HepG2 (cell line): Measurements from ENCODE around the gene RCC1. TPM values are rescaled to one million over a fixed set of nuclear protein-coding genes. Genes with fewer than 3 reads are reported as not detected.

Experiments
- BCL6 ChIP-seq: IDR thresholded peaks from 2 replicates; pipeline ENCODE4 v1.6.1; 2016; ENCODE audit warnings: missing genetic modification reagents, missing compliant biosample characterization
- EP300 ChIP-seq, 3 experiments: sonication (generic) in 1 of 3; formaldehyde crosslinking in 1 of 3; IDR thresholded peaks; 2 replicates each; pipeline versions ENCODE4 v1.5.1 to v1.6.1; 2011 to 2020; ENCODE audit warnings: low read depth in 2 of 3, low read length in 2 of 3, borderline replicate concordance in 1 of 3, improper control_type of control experiment in 1 of 3, mild to moderate bottlenecking in 1 of 3, missing genetic modification reagents in 1 of 3, moderate library complexity in 1 of 3
- HMGXB4 ChIP-seq, 2 experiments: sonication (generic) in 1 of 2; formaldehyde crosslinking in 1 of 2; IDR thresholded peaks; 2 replicates each; pipeline versions ENCODE4 v1.4.0 to v1.6.1; 2018 to 2020; ENCODE audit warnings: missing genetic modification reagents in 2 of 2, borderline replicate concordance in 1 of 2, low read depth in 1 of 2, mild to moderate bottlenecking in 1 of 2, missing biosample characterization in 1 of 2
- IRX3 ChIP-seq: sonication (generic); formaldehyde crosslinking; IDR thresholded peaks from 2 replicates; pipeline ENCODE4 v1.8.1; 2023; ENCODE audit warnings: mild to moderate bottlenecking, low read depth, missing genetic modification reagents, borderline replicate concordance
- MZF1 ChIP-seq: sonication (generic); formaldehyde crosslinking; IDR thresholded peaks from 2 replicates; pipeline ENCODE4 v1.8.1; 2023; ENCODE audit warnings: mild to moderate bottlenecking, missing genetic modification reagents, borderline replicate concordance
- NR1H2 ChIP-seq: sonication (generic); formaldehyde crosslinking; IDR thresholded peaks from 2 replicates; pipeline ENCODE4 v1.8.1; 2022; ENCODE audit warnings: low read depth, missing genetic modification reagents, borderline replicate concordance
- PTBP1 ChIP-seq: fragments of 200-400 bp; formaldehyde crosslinking; IDR thresholded peaks from 2 replicates; pipeline ENCODE4 v1.6.1; 2018; ENCODE audit warnings: low read length, low read depth; ENCODE audit not compliant: poor library complexity, severe bottlenecking
- RFX5 ChIP-seq: IDR thresholded peaks from 2 replicates; pipeline ENCODE4 v1.6.1; 2011; ENCODE audit warnings: low read depth, low read length, improper control_type of control experiment
- SP4 ChIP-seq: sonication (generic); formaldehyde crosslinking; IDR thresholded peaks from 2 replicates; pipeline ENCODE4 v1.8.1; 2023; ENCODE audit warnings: mild to moderate bottlenecking, missing genetic modification reagents
- SRSF4 ChIP-seq: fragments of 200-400 bp; formaldehyde crosslinking; IDR thresholded peaks from one replicate; pipeline ENCODE4 v1.6.1; 2018; ENCODE audit warnings: mild to moderate bottlenecking, low read depth, low read length, moderate library complexity; ENCODE audit not compliant: poor library complexity, severe bottlenecking
- TBX3 ChIP-seq: fragments of 450-650 bp; IDR thresholded peaks from 2 replicates; pipeline ENCODE4 v1.6.1; 2017; ENCODE audit warnings: antibody characterized with exemption, mild to moderate bottlenecking, inconsistent platforms, borderline replicate concordance
- ZBTB7A ChIP-seq: sonication (generic); formaldehyde crosslinking; IDR thresholded peaks from 2 replicates; pipeline ENCODE4 v1.8.0; 2022; ENCODE audit warnings: mild to moderate bottlenecking, missing genetic modification reagents
- ZNF275 ChIP-seq: sonication (generic); formaldehyde crosslinking; IDR thresholded peaks from 2 replicates; pipeline ENCODE4 v1.8.0; 2022; ENCODE audit warnings: missing genetic modification reagents, mild to moderate bottlenecking, inconsistent platforms, borderline replicate concordance
- ZNF543 ChIP-seq: sonication (generic); formaldehyde crosslinking; IDR thresholded peaks from 2 replicates; pipeline ENCODE4 v1.4.0; 2020; ENCODE audit warnings: mild to moderate bottlenecking, missing genetic modification reagents
- ZNF788 ChIP-seq: sonication (generic); formaldehyde crosslinking; IDR thresholded peaks from 2 replicates; pipeline ENCODE4 v1.5.0; 2020; ENCODE audit warnings: mild to moderate bottlenecking, missing genetic modification reagents, borderline replicate concordance
- polyA plus RNA-seq, 8 experiments: library from polyadenylated mRNA; depleted of rRNA in 3 of 8; stranded (reverse) in 7 of 8; unstranded in 1 of 8; fragments of >200 nt; fragmentation: Illumina TruSeq in 4 of 8; extraction: Trizol in 4 of 8; gene quantifications; 2 replicates each; pipeline versions ENCODE4 v1.2.1 to v1.2.3, GENCODE V29; 2011 to 2016; ENCODE audit warnings: low read depth in 4 of 8, missing spikeins in 1 of 8, mixed read lengths in 1 of 8; ENCODE audit not compliant: insufficient read depth in 1 of 8
- total RNA-seq, 5 experiments: library from RNA; depleted of rRNA; stranded (reverse); fragments of >200 nt; fragmentation: Illumina TruSeq; extraction: Trizol; gene quantifications; 2 replicates each; pipeline ENCODE4 v1.2.3, GENCODE V29; 2016; ENCODE audit warnings: low read depth in 1 of 5
- TF ChIP-seq, protein P1 (sequence below): sonication (generic); formaldehyde crosslinking; IDR thresholded peaks from 2 replicates; pipeline ENCODE4 v1.4.0; 2020; ENCODE audit warnings: mild to moderate bottlenecking, missing genetic modification reagents

RCC1 gene
- total and polyA plus RNA-seq, 2 of the 13 experiments (the other 11 are each of a cell fraction or from before 2014, with no cell fraction given), result 47.2 to 80.8 TPM

DNA sequence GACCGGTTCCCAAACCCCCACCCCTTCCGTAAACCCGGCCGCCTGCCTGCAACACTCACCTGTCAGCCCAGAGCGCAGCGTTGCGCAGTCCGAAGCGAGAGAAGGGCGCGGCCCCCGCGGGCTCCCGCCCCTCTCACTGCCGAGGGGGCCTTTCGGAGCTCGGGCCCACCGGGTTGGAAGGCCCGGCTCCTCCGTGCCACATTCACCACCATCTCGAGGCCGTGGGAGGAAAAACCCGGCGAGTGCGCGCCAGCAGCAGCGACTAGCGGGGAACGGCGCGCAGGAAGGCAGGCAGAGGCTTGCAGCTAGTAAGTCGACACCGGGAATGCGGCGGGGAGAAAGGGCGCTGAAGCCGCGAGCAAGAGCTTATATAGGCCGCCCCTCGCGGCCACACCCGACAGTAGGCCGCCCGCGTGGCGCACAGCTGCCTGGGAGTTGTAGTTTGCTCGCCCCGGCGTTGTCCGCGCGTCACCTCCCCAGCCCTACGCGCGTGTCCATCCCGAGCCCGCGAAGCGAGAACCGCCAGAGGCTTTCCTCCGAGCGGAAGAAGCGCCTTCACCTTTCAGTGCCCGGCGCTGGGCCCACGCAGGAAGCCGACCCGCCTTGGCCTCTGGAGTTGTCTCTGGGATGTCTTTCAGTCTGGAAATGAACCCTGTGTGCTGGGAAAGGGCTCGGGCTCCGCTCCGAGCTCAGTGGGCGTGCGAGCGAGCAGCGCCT is 75.8 kb downstream of the RCC1 start (continued):
- no peak for TF ChIP-seq ZBTB7A (CRISPR knock-in tag)
- peak; percentile 24; the same call in 1 of the 2 replicates for TF ChIP-seq BCL6 (CRISPR knock-in tag)
- TF ChIP-seq SP4 (CRISPR knock-in tag), result peak; percentile 87
- TF ChIP-seq SRSF4, result no peak
- TF ChIP-seq MZF1 (CRISPR knock-in tag), result no peak
- peak; percentile 53 to 70; a peak in 3 of 4 replicates for TF ChIP-seq HMGXB4 (CRISPR knock-in tag; IDR thresholded peaks at IDR 0.05; ENCODE audit: borderline replicate concordance in 1 of 2, low read depth in 1 of 2)
- peak; percentile 89 for TF ChIP-seq IRX3 (CRISPR knock-in tag)
- peak; percentile 37; the same call in 1 of the 2 replicates for TF ChIP-seq TBX3
- no peak for TF ChIP-seq RFX5
- peak; percentile 60; the same call in 1 of the 2 replicates for TF ChIP-seq ZNF275 (CRISPR knock-in tag)
- TF ChIP-seq, protein P1, sequence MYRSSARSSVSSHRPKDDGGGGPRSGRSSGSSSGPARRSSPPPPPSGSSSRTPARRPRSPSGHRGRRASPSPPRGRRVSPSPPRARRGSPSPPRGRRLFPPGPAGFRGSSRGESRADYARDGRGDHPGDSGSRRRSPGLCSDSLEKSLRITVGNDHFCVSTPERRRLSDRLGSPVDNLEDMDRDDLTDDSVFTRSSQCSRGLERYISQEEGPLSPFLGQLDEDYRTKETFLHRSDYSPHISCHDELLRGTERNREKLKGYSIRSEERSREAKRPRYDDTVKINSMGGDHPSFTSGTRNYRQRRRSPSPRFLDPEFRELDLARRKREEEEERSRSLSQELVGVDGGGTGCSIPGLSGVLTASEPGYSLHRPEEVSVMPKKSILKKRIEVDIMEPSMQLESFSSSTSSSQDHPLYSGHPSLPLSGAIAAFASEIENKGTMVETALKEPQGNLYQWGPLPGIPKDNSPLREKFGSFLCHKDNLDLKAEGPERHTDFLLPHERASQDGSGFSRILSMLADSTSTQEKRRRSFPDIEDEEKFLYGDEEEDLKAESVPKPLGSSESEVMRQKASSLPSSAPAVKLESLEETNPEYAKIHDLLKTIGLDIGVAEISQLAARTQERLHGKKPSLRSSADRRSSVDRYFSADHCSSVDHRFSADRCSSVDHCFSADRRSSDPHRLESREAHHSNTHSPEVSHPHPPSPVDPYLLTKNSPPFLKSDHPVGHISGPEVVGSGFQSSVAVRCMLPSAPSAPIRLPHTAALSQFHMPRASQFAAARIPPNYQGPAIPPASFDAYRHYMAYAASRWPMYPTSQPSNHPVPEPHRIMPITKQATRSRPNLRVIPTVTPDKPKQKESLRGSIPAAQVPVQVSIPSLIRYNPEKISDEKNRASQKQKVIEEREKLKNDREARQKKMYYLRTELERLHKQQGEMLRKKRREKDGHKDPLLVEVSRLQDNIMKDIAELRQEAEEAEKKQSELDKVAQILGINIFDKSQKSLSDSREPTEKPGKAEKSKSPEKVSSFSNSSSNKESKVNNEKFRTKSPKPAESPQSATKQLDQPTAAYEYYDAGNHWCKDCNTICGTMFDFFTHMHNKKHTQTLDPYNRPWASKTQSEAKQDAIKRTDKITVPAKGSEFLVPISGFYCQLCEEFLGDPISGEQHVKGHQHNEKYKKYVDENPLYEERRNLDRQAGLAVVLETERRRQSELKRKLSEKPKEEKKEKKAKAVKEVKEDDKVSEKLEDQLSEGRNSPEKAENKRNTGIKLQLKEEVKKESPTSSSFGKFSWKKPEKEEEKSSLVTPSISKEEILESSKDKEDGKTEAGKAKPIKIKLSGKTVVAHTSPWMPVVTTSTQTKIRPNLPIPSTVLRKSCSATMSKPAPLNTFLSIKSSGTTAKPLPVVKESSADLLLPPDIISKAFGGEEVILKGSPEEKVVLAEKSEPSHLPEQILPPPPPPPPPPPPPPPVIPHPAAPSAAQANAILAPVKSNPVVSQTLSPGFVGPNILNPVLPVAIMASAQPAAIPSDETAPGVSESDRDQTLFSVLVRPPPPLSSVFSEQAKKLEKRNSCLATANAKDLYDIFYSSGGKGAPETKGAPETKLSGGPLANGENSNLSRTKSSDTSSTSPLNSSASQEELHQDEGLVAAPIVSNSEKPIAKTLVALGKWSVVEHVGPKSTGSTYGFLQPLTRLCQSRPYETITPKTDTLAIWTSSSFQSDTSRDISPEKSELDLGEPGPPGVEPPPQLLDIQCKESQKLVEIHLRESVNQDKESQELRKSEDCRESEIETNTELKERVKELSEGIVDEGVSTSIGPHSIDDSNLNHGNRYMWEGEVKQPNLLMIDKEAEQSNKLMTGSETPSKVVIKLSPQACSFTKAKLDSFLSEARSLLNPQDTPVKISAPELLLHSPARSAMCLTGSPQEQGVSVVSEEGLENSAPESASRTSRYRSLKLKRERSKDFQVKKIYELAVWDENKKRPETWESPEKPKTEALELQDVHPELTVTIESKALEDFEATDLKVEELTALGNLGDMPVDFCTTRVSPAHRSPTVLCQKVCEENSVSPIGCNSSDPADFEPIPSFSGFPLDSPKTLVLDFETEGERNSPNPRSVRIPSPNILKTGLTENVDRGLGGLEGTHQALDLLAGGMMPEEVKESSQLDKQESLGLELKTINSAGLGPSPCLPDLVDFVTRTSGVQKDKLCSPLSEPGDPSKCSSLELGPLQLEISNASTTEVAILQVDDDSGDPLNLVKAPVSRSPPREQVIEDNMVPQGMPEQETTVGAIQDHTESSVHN (CRISPR knock-in tag), result no peak
- peak; percentile 90 for TF ChIP-seq ZNF543
- TF ChIP-seq EP300 (IDR thresholded peaks at IDR 0.05; ENCODE audit: low read depth in 2 of 2, low read length in 2 of 2), result no peak
- TF ChIP-seq EP300 (CRISPR knock-in tag; IDR thresholded peaks at IDR 0.05; ENCODE audit: borderline replicate concordance), result no peak
- TF ChIP-seq PTBP1, result no peak
- TF ChIP-seq ZNF788 (CRISPR knock-in tag), result peak; percentile 93
- peak; percentile 79; the same call in 1 of the 2 replicates for TF ChIP-seq NR1H2 (CRISPR knock-in tag)
